Measurements from ENCODE around the gene ZNF780B.

Gene ZNF780B

DNA sequence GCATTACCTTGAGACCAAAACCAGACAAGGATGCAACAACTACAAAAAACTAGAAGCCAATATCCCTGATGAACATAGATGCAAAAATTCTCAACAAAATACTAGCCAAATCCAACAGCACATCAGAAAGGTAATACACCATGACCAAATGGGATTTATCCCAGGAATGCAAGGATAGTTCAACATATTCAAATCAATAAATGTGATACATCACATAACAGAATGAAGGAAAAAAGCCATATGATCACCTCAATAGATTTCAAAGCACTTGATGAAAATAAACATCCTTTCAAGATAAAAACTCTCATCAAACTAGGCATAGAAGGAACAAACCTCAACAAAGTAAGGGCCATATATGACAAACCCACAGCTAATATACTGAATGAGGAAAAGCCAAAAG, 69.4 kb downstream of the ZNF780B start:
- FAIRE-seq, result peak; percentile 64
- DNase-seq (ENCODE audit: insufficient read length, low spot score), result no peak

DNA sequence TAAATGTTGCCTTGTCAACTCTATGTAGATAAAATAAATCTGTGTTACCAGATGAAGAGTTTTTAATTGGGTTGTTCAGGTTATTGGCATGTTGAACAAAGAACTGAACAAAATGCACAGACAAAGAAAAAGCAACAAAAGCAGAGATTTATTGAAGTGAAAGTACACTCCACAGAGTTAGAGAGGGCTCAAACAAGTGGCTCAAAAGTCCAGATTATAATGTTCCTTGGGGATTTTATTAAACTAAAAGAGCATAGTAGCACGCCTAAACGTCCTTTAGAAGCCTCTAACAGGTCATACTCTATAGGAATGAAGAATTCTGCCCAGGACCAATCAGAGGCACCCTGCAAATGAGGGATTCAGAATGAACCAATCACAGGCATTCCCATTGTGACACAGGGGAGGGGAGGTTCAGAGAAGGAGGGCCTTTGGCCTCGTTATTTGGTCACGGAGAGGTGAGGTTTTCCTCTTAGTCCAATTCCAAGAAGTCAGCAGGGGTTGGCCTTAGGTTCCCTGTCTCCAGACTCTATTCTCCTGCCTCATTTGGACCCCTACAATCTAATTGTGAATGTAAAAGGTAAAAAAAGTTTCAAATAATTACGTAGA, 72.2 kb downstream of the ZNF780B start:
- FAIRE-seq (no peak), DNase-seq (ENCODE audit: insufficient read length, low spot score) (no peak)

DNA sequence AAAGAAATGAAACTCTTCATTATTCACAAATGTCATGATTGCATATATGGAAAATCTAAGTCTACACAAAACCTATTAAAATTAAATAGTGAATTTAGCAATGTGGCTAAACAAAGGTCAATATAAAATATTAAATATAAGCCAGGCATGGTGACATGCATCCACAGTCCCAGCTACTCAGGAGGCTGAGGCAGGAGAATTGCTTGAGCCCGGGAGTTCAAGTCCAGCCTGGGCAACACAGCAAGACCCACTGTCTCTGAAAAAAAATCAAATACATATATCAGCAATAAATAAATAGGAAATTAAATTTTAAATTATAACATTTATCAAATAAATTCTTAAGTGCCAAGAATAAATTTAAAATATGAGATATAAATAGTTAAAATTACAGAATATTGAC, 73.1 kb downstream of the ZNF780B start:
- FAIRE-seq (no peak), DNase-seq (ENCODE audit: insufficient read length, low spot score) (no peak)
